Right atrium auricular region (tissue), 2 donors: ENCODE data around the gene RASA1. TPM values are rescaled to one million over a fixed set of nuclear protein-coding genes. Genes with fewer than 3 reads are reported as not detected.

Source experiments
- DNase-seq: peaks from one replicate; pipeline ENCODE4 v3.0.0-alpha.2; 2019; ENCODE audit warnings: low spot score
- H3K27ac ChIP-seq, 2 donors: fragments of 200-600 bp; sonication (generic); 1 replicate in 1 of 2; 2 replicates in 1 of 2; pipeline ENCODE4 v1.5.1; 2016 to 2019
- H3K27me3 ChIP-seq, 2 donors: fragments of 200-600 bp; sonication (generic); one replicate each; pipeline versions ENCODE4 v1.5.1 to v1.6.0; 2017 to 2019
- H3K36me3 ChIP-seq: fragments of 200-600 bp; sonication (generic); one replicate; pipeline ENCODE4 v1.5.1; 2016
- H3K4me1 ChIP-seq, 2 donors: fragments of 200-600 bp; sonication (generic); one replicate each; pipeline versions ENCODE4 v1.5.1 to v1.6.0; 2017 to 2019
- H3K4me3 ChIP-seq, 2 donors: fragments of 200-600 bp; sonication (generic); 1 replicate in 1 of 2; 2 replicates in 1 of 2; pipeline ENCODE4 v1.5.1; 2017 to 2019; ENCODE audit warnings: mild to moderate bottlenecking in 1 of 2, moderate library complexity in 1 of 2
- H3K9me3 ChIP-seq, 2 donors: fragments of 200-600 bp; sonication (generic); one replicate each; pipeline ENCODE4 v1.5.1; 2019
- total RNA-seq, 2 donors: library from RNA; depleted of rRNA; stranded (reverse); fragments of >200 nt; gene quantifications; one replicate each; pipeline ENCODE4 v1.1.0, GENCODE V29; 2016
- TF ChIP-seq, protein P1 (sequence below), 2 donors: fragments of 200-600 bp; sonication (generic); IDR thresholded peaks; one replicate each; pipeline ENCODE4 v1.5.1; 2019; ENCODE audit warnings: antibody characterized with exemption in 2 of 2

The RASA1 gene
- total RNA-seq, 2 donors from 2014 or later = 15.7 to 18.6 TPM

GRCh38 chr5:87322381-87322780, 54.7 kb downstream of the RASA1 start:
- Histone ChIP-seq H3K9me3 (no peaks in the 10 kb centered on the region), H3K27me3 (no peaks in the 10 kb centered on the region), H3K4me3 (no peak overlapping the region), H3K27ac (no peak overlapping the region), H3K4me1 (peaks cover 0 to 3% of the 10 kb centered on the region in 2 donors), H3K36me3 (no peaks in the 10 kb centered on the region)
- TF ChIP-seq, protein P1, sequence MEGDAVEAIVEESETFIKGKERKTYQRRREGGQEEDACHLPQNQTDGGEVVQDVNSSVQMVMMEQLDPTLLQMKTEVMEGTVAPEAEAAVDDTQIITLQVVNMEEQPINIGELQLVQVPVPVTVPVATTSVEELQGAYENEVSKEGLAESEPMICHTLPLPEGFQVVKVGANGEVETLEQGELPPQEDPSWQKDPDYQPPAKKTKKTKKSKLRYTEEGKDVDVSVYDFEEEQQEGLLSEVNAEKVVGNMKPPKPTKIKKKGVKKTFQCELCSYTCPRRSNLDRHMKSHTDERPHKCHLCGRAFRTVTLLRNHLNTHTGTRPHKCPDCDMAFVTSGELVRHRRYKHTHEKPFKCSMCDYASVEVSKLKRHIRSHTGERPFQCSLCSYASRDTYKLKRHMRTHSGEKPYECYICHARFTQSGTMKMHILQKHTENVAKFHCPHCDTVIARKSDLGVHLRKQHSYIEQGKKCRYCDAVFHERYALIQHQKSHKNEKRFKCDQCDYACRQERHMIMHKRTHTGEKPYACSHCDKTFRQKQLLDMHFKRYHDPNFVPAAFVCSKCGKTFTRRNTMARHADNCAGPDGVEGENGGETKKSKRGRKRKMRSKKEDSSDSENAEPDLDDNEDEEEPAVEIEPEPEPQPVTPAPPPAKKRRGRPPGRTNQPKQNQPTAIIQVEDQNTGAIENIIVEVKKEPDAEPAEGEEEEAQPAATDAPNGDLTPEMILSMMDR (IDR thresholded peaks at IDR 0.05) = no peak
- no peak for DNase-seq

DNA sequence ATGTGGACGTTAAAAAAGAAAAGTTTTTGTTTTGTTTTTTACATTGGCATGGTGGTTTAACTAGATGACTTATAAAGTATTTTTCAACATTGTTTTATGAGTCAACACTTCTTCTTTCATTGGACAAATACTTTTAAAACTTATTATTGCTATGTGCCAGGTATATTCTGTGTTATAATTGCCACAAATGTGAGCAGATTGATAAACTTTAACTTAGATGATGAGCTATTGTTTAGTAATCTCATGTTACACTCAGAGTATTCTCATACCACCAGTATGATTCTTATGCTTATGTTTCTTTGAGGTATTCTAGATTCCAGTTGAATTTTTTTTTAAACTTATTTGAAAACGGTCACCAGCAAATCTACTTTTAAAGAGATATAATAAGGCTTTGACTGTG, 60.3 kb downstream of the RASA1 start:
- peaks cover 2% of the 10 kb centered on the region for H3K36me3 ChIP-seq
- TF ChIP-seq, protein P1 (IDR thresholded peaks at IDR 0.05) = no peak

DNA sequence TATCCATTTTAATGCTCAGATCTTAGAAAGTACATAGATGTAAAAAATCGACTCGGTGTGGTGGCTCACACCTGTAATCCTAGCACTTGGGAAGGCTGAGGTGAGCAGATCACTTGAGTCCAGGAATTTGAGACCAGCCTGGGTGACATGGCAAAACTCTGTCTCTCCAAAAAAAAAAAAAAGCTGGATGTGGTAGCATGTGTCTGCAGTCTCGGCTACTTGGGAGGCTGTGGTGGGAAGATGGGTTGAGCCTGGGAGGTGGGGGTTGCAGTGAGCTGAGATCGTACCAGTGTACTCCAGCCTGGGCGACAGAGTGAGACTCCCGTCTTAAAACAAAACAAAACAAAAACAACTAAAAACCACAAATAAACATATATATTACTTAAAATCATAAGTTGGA, 61.4 kb downstream of the RASA1 start:
- peaks cover 0 to 3% of the 10 kb centered on the region in 2 donors for H3K4me1 ChIP-seq
- TF ChIP-seq, protein P1 (IDR thresholded peaks at IDR 0.05) = no peak

More for the DNA sequence above, 60.3 kb downstream of the RASA1 start:
- no peak for DNase-seq
- H3K27ac ChIP-seq = no peak overlapping the region
- no peaks in the 10 kb centered on the region for H3K27me3 ChIP-seq
- H3K9me3 ChIP-seq = no peaks in the 10 kb centered on the region
- peaks cover 0 to 3% of the 10 kb centered on the region in 2 donors for H3K4me1 ChIP-seq
- H3K4me3 ChIP-seq = no peak overlapping the region

GRCh38 chr5:87339986-87340385, 72.3 kb downstream of the RASA1 start:
- H3K4me3 ChIP-seq = no peak overlapping the region
- no peaks in the 10 kb centered on the region for H3K4me1 ChIP-seq
- TF ChIP-seq, protein P1 (IDR thresholded peaks at IDR 0.05) = no peak
- H3K36me3 ChIP-seq = peaks cover 31% of the 10 kb centered on the region
- no peak for DNase-seq
- no peaks in the 10 kb centered on the region for H3K27me3 ChIP-seq
- H3K9me3 ChIP-seq = no peaks in the 10 kb centered on the region
- peak overlapping the region in 1 of 2 donors; percentile 19 for H3K27ac ChIP-seq

More for the DNA sequence above, 61.4 kb downstream of the RASA1 start:
- H3K27me3 ChIP-seq = no peaks in the 10 kb centered on the region
- H3K9me3 ChIP-seq = no peaks in the 10 kb centered on the region
- peaks cover 6% of the 10 kb centered on the region for H3K36me3 ChIP-seq
- no peak overlapping the region for H3K4me3 ChIP-seq
- no peak overlapping the region for H3K27ac ChIP-seq
- no peak for DNase-seq

- no peak for DNase-seq
- TF ChIP-seq, protein P1 (IDR thresholded peaks at IDR 0.05) = no peak
- Histone ChIP-seq H3K4me3 (no peak overlapping the region), H3K4me1 (no peaks in the 10 kb centered on the region), H3K27me3 (no peaks in the 10 kb centered on the region), H3K36me3 (peaks cover 31% of the 10 kb centered on the region), H3K9me3 (no peaks in the 10 kb centered on the region), H3K27ac (peak overlapping the region; percentile 2 to 19)
These were observed 73.0 kb downstream of the RASA1 start for GRCh38 chr5:87340716-87341115.

- H3K27ac ChIP-seq = no peak overlapping the region
- no peak for DNase-seq
- TF ChIP-seq, protein P1 (IDR thresholded peaks at IDR 0.05) = no peak
- peaks cover 7% of the 10 kb centered on the region for H3K36me3 ChIP-seq
- no peak overlapping the region for H3K4me3 ChIP-seq
- no peaks in the 10 kb centered on the region for H3K27me3 ChIP-seq
- no peaks in the 10 kb centered on the region for H3K4me1 ChIP-seq
- no peaks in the 10 kb centered on the region for H3K9me3 ChIP-seq
These were observed 79.6 kb downstream of the RASA1 start for GRCh38 chr5:87347272-87347671.
